CD4-positive, alpha-beta T cell treated with Interferon alpha-2 for 1 hour (primary cell): Measurements from ENCODE around the gene MILR1.
"Not testable (repeated sequence)": the region's sequence is repeated elsewhere in the genome, so short reads cannot be mapped to it uniquely, and the experiment has no call there.

Experiments
- DNase-seq, 2 donors: peaks; one replicate each; pipeline ENCODE4 v3.0.0-alpha.2; 2020 to 2022

The MILR1 gene, protein sequence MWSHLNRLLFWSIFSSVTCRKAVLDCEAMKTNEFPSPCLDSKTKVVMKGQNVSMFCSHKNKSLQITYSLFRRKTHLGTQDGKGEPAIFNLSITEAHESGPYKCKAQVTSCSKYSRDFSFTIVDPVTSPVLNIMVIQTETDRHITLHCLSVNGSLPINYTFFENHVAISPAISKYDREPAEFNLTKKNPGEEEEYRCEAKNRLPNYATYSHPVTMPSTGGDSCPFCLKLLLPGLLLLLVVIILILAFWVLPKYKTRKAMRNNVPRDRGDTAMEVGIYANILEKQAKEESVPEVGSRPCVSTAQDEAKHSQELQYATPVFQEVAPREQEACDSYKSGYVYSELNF

GRCh38 chr17:64448665-64449512, at the start of gene MILR1:
Gene MILR1 (plus strand): TSS chr17:64449115. CDS start chr17:64449169, 54 bp downstream.
- DNase-seq = peak; percentile 22 to 67

- DNase-seq = no peak
These were observed 49.2 kb upstream of the MILR1 start for GRCh38 chr17:64399767-64400156.

GRCh38 chr17:64400642-64401041, 48.3 kb upstream of the MILR1 start:
- DNase-seq = no peak

GRCh38 chr17:64401244-64401860, 47.6 kb upstream of the MILR1 start:
- DNase-seq = no peak

GRCh38 chr17:64401941-64402340, 47.0 kb upstream of the MILR1 start:
- DNase-seq = no peak

- DNase-seq = no peak
These were observed 46.4 kb upstream of the MILR1 start for GRCh38 chr17:64402469-64402868.

- DNase-seq = no peak
These were observed 44.9 kb upstream of the MILR1 start for GRCh38 chr17:64403881-64404460.

GRCh38 chr17:64406321-64407200, 42.4 kb upstream of the MILR1 start:
- peak; percentile 39 to 64 for DNase-seq

DNA sequence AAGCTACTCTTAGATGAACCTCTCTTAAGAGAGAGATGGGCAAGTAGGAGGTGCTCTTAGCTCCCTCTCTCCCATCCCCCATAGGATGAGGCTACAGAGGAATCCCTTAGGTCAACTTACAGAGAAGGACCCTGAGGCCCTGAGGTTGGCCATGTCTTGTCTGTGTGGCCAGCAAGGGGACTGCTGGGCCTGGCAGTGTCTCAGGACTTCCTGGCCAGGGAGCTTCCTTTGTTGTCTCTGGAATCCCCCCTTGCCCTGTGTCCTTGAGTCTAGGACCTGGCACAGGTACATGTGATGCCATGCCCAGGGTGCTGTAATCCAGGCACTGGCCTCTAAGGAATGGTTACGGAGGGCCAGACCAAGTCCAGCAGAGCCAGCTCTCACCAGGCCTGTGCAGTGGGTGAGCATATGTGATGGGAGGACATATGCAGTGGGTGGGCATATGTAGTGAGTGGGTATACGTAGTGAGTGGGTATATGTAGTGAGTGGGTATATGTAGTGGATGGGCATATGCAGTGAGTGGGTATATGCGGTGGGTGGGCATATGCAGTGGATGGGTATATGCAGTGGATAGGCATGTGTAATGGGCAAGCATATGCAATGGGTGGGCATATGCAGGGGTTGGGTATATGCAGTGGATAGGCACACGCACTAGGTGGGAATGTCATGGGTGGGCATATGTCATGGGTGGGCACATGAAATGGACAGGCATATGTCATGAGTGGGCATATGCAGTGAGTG, 38.0 kb upstream of the MILR1 start:
- no peak for DNase-seq

- peak in 1 of 2 donors; percentile 52 for DNase-seq
These were observed 36.7 kb upstream of the MILR1 start for GRCh38 chr17:64411999-64412771.

- no peak for DNase-seq
These were observed 36.0 kb upstream of the MILR1 start for GRCh38 chr17:64412944-64413381.

- peak in 1 of 2 donors; percentile 30 for DNase-seq
These were observed 35.4 kb upstream of the MILR1 start for GRCh38 chr17:64413513-64413912.

DNA sequence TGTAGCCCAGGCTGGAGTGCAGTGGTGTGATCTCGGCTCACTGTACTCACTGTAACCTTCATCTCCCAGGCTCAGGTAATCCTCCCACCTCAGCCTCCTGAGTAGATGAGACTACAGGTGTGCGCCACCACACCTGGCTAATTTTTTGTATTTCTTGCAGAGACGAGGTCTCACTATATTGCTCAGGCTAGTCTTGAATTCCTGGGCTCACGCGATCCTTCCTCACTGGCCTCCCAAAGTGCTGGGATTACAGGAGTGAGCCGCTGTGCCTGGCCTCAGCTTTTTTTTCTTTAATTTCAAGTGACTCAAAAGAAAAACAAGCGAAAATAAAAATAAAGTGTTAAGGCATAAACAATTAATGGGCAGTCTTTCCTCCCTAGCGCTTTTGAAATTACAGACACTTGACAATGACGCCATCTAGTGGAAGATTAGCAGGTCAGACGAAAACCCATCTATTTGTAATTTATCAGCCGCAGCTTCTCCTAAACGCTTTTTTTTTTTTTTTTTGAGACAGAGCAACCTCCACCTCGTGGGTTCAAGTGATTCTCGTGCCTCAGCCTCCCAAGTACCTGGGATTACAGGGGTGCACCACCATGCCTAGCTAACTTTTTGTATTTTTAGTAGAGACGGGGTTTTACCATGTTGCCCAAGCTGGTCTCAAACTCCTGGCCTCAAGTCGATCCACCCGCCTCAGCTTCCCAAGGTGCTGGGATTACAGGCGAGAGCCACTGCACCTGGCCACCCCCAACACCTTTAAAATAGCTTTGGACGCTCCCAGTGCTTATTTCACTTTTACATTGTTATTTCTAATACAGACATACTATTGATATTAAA, 30.2 kb upstream of the MILR1 start:
- DNase-seq = peak; percentile 32 to 78

GRCh38 chr17:64420143-64420670, 28.7 kb upstream of the MILR1 start:
- peak; percentile 55 to 83 for DNase-seq

GRCh38 chr17:64422121-64422520, 26.8 kb upstream of the MILR1 start:
- DNase-seq = not testable (repeated sequence)

DNA sequence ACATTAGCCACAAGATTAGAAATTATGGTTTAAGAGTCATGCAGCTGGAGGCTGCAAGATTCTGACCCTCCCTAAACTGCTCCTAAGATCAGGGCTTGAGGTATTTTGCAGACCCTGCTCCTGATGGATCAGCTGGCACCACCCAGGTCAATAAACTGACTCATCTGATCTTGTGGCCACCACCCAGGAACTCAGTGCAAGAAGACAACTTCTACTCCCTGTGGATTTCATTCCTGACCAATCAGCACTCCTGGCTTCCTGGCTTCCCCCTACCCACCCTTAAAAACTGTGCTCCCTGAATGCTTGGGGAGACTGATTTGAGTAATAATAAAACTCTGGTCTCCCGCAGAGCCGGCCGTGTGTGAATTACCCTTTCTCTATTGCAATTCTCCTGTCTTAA, 25.0 kb upstream of the MILR1 start:
- DNase-seq = no peak

- DNase-seq = no peak
These were observed 24.5 kb upstream of the MILR1 start for GRCh38 chr17:64424324-64424849.

GRCh38 chr17:64425191-64425590, 23.7 kb upstream of the MILR1 start:
- DNase-seq = no peak

- no peak for DNase-seq
These were observed 22.3 kb upstream of the MILR1 start for GRCh38 chr17:64426596-64426995.
